Measurements from ENCODE around the gene INCA1. TPM values are rescaled to one million over a fixed set of nuclear protein-coding genes. Genes with fewer than 3 reads are reported as not detected.
A peak's percentile ranks its signal among the peaks of the same experiment; 100 is the strongest.

INCA1 gene
- total and polyA plus RNA-seq, 2 donors (not counting 3 experiments of a cell fraction or from before 2014, with no cell fraction given), result 0.71 to 1.0 TPM

DNA sequence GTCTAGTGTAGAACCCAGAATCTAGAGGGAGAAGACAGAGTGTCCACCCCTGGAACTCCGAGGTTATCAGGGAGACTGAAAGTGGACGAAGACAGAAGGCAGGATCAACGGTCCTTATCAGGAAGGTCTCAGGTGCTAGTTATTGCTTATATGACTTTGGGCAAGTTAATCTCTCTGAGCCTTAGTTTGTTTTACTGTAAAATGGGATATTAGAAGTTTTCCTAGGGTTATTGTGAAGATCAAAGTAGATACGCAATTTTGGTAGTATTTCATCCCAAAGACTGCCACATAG, 56.1 kb downstream of the INCA1 start:
- TF ChIP-seq, protein P1, sequence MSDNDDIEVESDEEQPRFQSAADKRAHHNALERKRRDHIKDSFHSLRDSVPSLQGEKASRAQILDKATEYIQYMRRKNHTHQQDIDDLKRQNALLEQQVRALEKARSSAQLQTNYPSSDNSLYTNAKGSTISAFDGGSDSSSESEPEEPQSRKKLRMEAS (IDR thresholded peaks at IDR 0.05; ENCODE audit: insufficient read depth, insufficient read length), result no peak
- no peak for TF ChIP-seq POLR2A (IDR thresholded peaks at IDR 0.05; ENCODE audit: low read depth, low read length)
- no peak for TF ChIP-seq GATA2 (IDR thresholded peaks at IDR 0.05; ENCODE audit: insufficient read depth, insufficient read length, low read depth, low read length)
- TF ChIP-seq, protein P2, sequence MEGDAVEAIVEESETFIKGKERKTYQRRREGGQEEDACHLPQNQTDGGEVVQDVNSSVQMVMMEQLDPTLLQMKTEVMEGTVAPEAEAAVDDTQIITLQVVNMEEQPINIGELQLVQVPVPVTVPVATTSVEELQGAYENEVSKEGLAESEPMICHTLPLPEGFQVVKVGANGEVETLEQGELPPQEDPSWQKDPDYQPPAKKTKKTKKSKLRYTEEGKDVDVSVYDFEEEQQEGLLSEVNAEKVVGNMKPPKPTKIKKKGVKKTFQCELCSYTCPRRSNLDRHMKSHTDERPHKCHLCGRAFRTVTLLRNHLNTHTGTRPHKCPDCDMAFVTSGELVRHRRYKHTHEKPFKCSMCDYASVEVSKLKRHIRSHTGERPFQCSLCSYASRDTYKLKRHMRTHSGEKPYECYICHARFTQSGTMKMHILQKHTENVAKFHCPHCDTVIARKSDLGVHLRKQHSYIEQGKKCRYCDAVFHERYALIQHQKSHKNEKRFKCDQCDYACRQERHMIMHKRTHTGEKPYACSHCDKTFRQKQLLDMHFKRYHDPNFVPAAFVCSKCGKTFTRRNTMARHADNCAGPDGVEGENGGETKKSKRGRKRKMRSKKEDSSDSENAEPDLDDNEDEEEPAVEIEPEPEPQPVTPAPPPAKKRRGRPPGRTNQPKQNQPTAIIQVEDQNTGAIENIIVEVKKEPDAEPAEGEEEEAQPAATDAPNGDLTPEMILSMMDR (IDR thresholded peaks at IDR 0.05; ENCODE audit: extremely low read depth in 1 of 2, insufficient read depth in 1 of 2, low read depth in 1 of 2, low read length in 2 of 2), result no peak
- TF ChIP-seq EZH2 (IDR thresholded peaks at IDR 0.05; ENCODE audit: borderline replicate concordance, low read depth, low read length, severe bottlenecking), result no peak
- no peak for TF ChIP-seq POLR2AphosphoS5 (IDR thresholded peaks at IDR 0.05; ENCODE audit: insufficient read depth, low read depth, low read length)
- TF ChIP-seq JUN (IDR thresholded peaks at IDR 0.05; ENCODE audit: borderline replicate concordance, insufficient read depth, insufficient read length, low read depth), result no peak
- TF ChIP-seq MYC (IDR thresholded peaks at IDR 0.05; ENCODE audit: low read depth, low read length), result no peak
- TF ChIP-seq FOS (IDR thresholded peaks at IDR 0.05; ENCODE audit: borderline replicate concordance, insufficient read depth, low read length), result no peak
- peak overlapping the region; percentile 42 to 77 (median 45) for H3K4me3 ChIP-seq (replicated peaks in 1 of 3; ENCODE audit: insufficient read depth in 1 of 3, low read depth in 1 of 3, low read length in 3 of 3)
- FAIRE-seq (peak; percentile 31), DNase-seq (ENCODE audit: low read depth, low spot score) (no peak)
- H3K27me3 ChIP-seq (ENCODE audit: control insufficient read depth in 2 of 2, insufficient read depth in 2 of 2, low read length in 2 of 2), result no peaks in the 10 kb centered on the region
- H3K4me2 ChIP-seq (ENCODE audit: insufficient read depth, low read length), result peak overlapping the region; percentile 70
- H3K9me1 ChIP-seq (replicated peaks; ENCODE audit: control insufficient read depth, extremely low read depth, insufficient read depth, low read length), result no peaks in the 10 kb centered on the region
- intact Hi-C loops (cut with micrococcal nuclease), result loop anchor here (2.0 kb wide), 2 partner anchors 46 to 58 kb away; partner anchors contain the start of gene CAMTA2
- H3K79me2 ChIP-seq (ENCODE audit: control insufficient read depth, insufficient read depth, low read length), result peaks cover 72% of the 10 kb centered on the region
- no peak overlapping the region for H2AFZ ChIP-seq (ENCODE audit: low read depth, low read length)
- H3K9me3 ChIP-seq (replicated peaks; ENCODE audit: control insufficient read depth, insufficient read depth, low read length), result no peaks in the 10 kb centered on the region
- POLR2A ChIA-PET, result interaction anchor here (2.3 kb wide), 1 partner anchor 26 kb away, joined by 15 read pairs; the partner anchor contains the start of gene SPAG7
- CTCF ChIA-PET, result no interaction called here
- H4K20me1 ChIP-seq (replicated peaks; ENCODE audit: control insufficient read depth, extremely low read depth, insufficient read depth, low read length), result no peaks in the 10 kb centered on the region
- H3K36me3 ChIP-seq (ENCODE audit: control insufficient read depth in 2 of 2, extremely low read depth in 1 of 2, insufficient read depth in 2 of 2, low read length in 2 of 2), result peaks cover 10 to 42% of the 10 kb centered on the region in 2 experiments
- peak overlapping the region; percentile 81 for H3K27ac ChIP-seq (ENCODE audit: insufficient read depth, low read depth, low read length)
- peak overlapping the region; percentile 88 for H3K9ac ChIP-seq (replicated peaks; ENCODE audit: extremely low read depth, insufficient read depth, low read length)
- no TSS peak for BruUV-seq (replicated peaks)
- peaks cover 32% of the 10 kb centered on the region for H3K4me1 ChIP-seq (ENCODE audit: control insufficient read depth, extremely low read depth, insufficient read depth, low read length)
- dilution Hi-C loops (cut with MboI; ENCODE audit: extremely low pct_ligation_motif_present, low sequenced_read_pairs), result no loop called here
